ENCODE results near the gene COQ8B. TPM values are rescaled to one million over a fixed set of nuclear protein-coding genes. Genes with fewer than 3 reads are reported as not detected.

The COQ8B gene
- total RNA-seq, 1 experiment from 2014 or later, result 62.9 TPM

DNA sequence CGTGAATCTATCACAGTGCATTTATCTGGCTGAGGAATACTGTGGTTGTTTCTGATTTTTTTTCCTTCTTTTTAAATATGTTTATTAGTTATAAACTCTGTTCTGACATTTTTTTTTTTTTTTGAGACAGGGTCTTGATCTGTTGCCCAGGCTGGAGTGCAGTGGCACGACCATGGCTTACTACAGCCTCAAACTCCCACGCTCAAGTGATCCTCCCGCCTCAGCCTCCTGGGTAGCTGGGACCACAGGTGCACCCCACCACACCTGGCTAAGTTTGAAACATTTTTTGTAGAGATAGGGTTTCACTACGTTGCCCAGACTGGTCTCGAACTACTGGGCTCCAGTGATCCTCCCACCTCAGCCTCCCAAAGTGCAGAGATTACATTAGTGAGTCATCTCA, 19.7 kb downstream of the COQ8B start:
- Mint-ChIP-seq H3K27ac (no peak overlapping the region), H3K27me3 (ENCODE audit: low read depth) (no peaks in the 10 kb centered on the region), H3K9me3 (no peaks in the 10 kb centered on the region), H3K4me1 (0 out of 2 replicates have a peak, but pooled peaks cover 2% of the 10 kb centered on the region), H3K4me3 (no peak overlapping the region), H3K36me3 (peaks cover 32% of the 10 kb centered on the region)
- ATAC-seq (no peak), DNase-seq (ENCODE audit: low spot score) (no peak)
- POLR2A ChIA-PET, result no interaction called here
- CTCF ChIA-PET, result no interaction called here
- no peak for TF ChIP-seq NFYB (CRISPR knock-in tag; conservative IDR thresholded peaks at IDR 0.05; ENCODE audit: low read depth)
- no peak for TF ChIP-seq ZBTB43 (CRISPR knock-in tag; IDR thresholded peaks at IDR 0.05)
- TF ChIP-seq ZNF232 (CRISPR knock-in tag; IDR thresholded peaks at IDR 0.05), result no peak
- no peak for TF ChIP-seq FOXP1 (CRISPR knock-in tag; IDR thresholded peaks at IDR 0.05; ENCODE audit: borderline replicate concordance)
- no peak for TF ChIP-seq ESRRA (CRISPR knock-in tag; IDR thresholded peaks at IDR 0.05; ENCODE audit: borderline replicate concordance)
- TF ChIP-seq SOX15 (CRISPR knock-in tag; IDR thresholded peaks at IDR 0.05), result no peak
- TF ChIP-seq, protein P1, sequence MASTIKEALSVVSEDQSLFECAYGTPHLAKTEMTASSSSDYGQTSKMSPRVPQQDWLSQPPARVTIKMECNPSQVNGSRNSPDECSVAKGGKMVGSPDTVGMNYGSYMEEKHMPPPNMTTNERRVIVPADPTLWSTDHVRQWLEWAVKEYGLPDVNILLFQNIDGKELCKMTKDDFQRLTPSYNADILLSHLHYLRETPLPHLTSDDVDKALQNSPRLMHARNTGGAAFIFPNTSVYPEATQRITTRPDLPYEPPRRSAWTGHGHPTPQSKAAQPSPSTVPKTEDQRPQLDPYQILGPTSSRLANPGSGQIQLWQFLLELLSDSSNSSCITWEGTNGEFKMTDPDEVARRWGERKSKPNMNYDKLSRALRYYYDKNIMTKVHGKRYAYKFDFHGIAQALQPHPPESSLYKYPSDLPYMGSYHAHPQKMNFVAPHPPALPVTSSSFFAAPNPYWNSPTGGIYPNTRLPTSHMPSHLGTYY (CRISPR knock-in tag; IDR thresholded peaks at IDR 0.05), result no peak
- TF ChIP-seq TEAD4 (CRISPR knock-in tag; IDR thresholded peaks at IDR 0.05), result no peak
- no peak for TF ChIP-seq FOXK1 (CRISPR knock-in tag; IDR thresholded peaks at IDR 0.05)

DNA sequence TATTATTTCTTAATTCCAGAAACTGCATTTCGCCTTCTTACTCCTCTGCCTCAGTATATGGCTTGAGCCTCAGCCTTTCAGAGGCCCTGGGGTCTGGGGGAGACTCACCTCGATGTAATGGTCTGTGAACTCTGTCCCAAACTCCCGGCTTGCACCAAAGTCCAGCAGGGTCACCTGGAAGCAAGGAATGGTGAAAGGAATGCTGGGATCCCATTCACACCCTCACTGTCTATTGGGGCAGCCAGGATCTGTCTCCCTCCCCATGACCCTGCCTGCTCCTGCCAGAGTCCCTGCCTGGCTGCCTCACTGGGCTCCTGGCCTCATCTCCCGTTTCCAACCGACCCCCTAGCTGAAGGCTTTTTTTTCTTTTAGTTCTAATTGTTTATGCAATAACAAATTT, 20.8 kb downstream of the COQ8B start:
- DNase-seq (ENCODE audit: low spot score) (no peak), ATAC-seq (no peak)
- no peak overlapping the region for H3K27ac Mint-ChIP-seq
- TF ChIP-seq, protein P1 (CRISPR knock-in tag; IDR thresholded peaks at IDR 0.05), result no peak
- TF ChIP-seq, protein P2, sequence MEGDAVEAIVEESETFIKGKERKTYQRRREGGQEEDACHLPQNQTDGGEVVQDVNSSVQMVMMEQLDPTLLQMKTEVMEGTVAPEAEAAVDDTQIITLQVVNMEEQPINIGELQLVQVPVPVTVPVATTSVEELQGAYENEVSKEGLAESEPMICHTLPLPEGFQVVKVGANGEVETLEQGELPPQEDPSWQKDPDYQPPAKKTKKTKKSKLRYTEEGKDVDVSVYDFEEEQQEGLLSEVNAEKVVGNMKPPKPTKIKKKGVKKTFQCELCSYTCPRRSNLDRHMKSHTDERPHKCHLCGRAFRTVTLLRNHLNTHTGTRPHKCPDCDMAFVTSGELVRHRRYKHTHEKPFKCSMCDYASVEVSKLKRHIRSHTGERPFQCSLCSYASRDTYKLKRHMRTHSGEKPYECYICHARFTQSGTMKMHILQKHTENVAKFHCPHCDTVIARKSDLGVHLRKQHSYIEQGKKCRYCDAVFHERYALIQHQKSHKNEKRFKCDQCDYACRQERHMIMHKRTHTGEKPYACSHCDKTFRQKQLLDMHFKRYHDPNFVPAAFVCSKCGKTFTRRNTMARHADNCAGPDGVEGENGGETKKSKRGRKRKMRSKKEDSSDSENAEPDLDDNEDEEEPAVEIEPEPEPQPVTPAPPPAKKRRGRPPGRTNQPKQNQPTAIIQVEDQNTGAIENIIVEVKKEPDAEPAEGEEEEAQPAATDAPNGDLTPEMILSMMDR (IDR thresholded peaks at IDR 0.05), result no peak
- H3K36me3 Mint-ChIP-seq, result peaks cover 22% of the 10 kb centered on the region
- H3K4me1 Mint-ChIP-seq, result peaks cover 6% of the 10 kb centered on the region
- ChIA-PET POLR2A (no interaction called here), CTCF (no interaction called here)
- H3K4me3 Mint-ChIP-seq, result no peak overlapping the region
- no peaks in the 10 kb centered on the region for H3K9me3 Mint-ChIP-seq
- H3K27me3 Mint-ChIP-seq (ENCODE audit: low read depth), result no peaks in the 10 kb centered on the region

DNA sequence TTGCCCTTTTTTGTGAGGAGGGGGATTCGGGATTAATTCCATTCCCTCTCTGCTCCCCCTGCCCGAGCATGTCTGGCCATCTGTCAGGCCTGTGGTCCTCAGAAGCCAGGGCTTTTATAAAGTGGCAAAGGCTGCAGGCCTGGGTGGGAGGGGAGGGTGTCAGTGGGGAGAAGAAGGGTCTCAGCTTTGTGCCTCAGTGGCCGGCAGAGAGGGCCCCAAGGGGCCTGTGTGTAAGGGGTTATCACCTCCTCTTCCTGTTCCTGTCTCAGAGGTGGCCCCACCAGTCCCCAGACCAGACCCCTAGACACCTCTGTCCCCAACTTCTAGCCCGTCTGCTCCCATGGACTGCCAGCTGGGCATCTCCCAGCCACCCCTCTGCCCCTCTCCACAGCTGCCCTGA, 22.8 kb downstream of the COQ8B start:
- ChIA-PET CTCF (interaction anchor here (0.7 to 4.2 kb wide), 3 partner anchors 8 to 31 kb away, joined by 4 to 41 read pairs (median 25); no protein-coding TSS in a partner anchor), POLR2A (no interaction called here)
- DNase-seq (ENCODE audit: low spot score) (no peak), ATAC-seq (no peak)
- TF ChIP-seq, protein P3, sequence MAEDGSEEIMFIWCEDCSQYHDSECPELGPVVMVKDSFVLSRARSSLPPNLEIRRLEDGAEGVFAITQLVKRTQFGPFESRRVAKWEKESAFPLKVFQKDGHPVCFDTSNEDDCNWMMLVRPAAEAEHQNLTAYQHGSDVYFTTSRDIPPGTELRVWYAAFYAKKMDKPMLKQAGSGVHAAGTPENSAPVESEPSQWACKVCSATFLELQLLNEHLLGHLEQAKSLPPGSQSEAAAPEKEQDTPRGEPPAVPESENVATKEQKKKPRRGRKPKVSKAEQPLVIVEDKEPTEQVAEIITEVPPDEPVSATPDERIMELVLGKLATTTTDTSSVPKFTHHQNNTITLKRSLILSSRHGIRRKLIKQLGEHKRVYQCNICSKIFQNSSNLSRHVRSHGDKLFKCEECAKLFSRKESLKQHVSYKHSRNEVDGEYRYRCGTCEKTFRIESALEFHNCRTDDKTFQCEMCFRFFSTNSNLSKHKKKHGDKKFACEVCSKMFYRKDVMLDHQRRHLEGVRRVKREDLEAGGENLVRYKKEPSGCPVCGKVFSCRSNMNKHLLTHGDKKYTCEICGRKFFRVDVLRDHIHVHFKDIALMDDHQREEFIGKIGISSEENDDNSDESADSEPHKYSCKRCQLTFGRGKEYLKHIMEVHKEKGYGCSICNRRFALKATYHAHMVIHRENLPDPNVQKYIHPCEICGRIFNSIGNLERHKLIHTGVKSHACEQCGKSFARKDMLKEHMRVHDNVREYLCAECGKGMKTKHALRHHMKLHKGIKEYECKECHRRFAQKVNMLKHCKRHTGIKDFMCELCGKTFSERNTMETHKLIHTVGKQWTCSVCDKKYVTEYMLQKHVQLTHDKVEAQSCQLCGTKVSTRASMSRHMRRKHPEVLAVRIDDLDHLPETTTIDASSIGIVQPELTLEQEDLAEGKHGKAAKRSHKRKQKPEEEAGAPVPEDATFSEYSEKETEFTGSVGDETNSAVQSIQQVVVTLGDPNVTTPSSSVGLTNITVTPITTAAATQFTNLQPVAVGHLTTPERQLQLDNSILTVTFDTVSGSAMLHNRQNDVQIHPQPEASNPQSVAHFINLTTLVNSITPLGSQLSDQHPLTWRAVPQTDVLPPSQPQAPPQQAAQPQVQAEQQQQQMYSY (CRISPR knock-in tag; IDR thresholded peaks at IDR 0.05), result no peak
- TF ChIP-seq, protein P4, sequence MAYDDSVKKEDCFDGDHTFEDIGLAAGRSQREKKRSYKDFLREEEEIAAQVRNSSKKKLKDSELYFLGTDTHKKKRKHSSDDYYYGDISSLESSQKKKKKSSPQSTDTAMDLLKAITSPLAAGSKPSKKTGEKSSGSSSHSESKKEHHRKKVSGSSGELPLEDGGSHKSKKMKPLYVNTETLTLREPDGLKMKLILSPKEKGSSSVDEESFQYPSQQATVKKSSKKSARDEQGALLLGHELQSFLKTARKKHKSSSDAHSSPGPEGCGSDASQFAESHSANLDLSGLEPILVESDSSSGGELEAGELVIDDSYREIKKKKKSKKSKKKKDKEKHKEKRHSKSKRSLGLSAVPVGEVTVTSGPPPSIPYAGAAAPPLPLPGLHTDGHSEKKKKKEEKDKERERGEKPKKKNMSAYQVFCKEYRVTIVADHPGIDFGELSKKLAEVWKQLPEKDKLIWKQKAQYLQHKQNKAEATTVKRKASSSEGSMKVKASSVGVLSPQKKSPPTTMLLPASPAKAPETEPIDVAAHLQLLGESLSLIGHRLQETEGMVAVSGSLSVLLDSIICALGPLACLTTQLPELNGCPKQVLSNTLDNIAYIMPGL (CRISPR knock-in tag; IDR thresholded peaks at IDR 0.05), result no peak
- TF ChIP-seq SMAD3 (CRISPR knock-in tag; IDR thresholded peaks at IDR 0.05; ENCODE audit: borderline replicate concordance), result no peak
- Mint-ChIP-seq H3K27ac (no peak overlapping the region), H3K9me3 (no peaks in the 10 kb centered on the region), H3K4me1 (peaks cover 6% of the 10 kb centered on the region), H3K27me3 (ENCODE audit: low read depth) (no peaks in the 10 kb centered on the region), H3K4me3 (no peak overlapping the region), H3K36me3 (peaks cover 14% of the 10 kb centered on the region)

Measured in WTC11 (cell line).